Ishikawa (cell line): Measurements from ENCODE around the gene MECP2.

Experiments used
- CREB1 ChIP-seq: IDR thresholded peaks from 2 replicates; pipeline ENCODE4 v1.6.1; 2012; ENCODE audit warnings: low read depth
- EP300 ChIP-seq: IDR thresholded peaks from 2 replicates; pipeline ENCODE4 v1.6.1; 2012; ENCODE audit warnings: borderline replicate concordance
- FOXM1 ChIP-seq: IDR thresholded peaks from 2 replicates; pipeline ENCODE4 v1.6.1; 2012; ENCODE audit warnings: low read depth, borderline replicate concordance
- MAX ChIP-seq: IDR thresholded peaks from 2 replicates; pipeline ENCODE4 v1.6.1; 2012
- NFIC ChIP-seq: IDR thresholded peaks from 2 replicates; pipeline ENCODE4 v1.6.1; 2012
- RAD21 ChIP-seq: IDR thresholded peaks from 2 replicates; pipeline ENCODE4 v1.6.1; 2012; ENCODE audit warnings: low read depth
- TEAD4 ChIP-seq: IDR thresholded peaks from 2 replicates; pipeline ENCODE4 v1.6.1; 2012

- TF ChIP-seq MAX (no peak), EP300 (no peak), FOXM1 (no peak), CREB1 (no peak), RAD21 (no peak), TEAD4 (no peak), NFIC (no peak)
These were observed 29.0 kb downstream of the MECP2 start for GRCh38 chrX:154068560-154068959.
